Stimulated activated CD8-positive, alpha-beta memory T cell treated with anti-CD3 and anti-CD28 coated beads, Interleukin-4, amount 100 ng/mL, for 48 hours (primary cell): ENCODE data around the gene SNRK.

Experiments
- DNase-seq: peaks from one replicate; pipeline ENCODE4 v3.0.0-alpha.2; 2020

Gene SNRK

DNA sequence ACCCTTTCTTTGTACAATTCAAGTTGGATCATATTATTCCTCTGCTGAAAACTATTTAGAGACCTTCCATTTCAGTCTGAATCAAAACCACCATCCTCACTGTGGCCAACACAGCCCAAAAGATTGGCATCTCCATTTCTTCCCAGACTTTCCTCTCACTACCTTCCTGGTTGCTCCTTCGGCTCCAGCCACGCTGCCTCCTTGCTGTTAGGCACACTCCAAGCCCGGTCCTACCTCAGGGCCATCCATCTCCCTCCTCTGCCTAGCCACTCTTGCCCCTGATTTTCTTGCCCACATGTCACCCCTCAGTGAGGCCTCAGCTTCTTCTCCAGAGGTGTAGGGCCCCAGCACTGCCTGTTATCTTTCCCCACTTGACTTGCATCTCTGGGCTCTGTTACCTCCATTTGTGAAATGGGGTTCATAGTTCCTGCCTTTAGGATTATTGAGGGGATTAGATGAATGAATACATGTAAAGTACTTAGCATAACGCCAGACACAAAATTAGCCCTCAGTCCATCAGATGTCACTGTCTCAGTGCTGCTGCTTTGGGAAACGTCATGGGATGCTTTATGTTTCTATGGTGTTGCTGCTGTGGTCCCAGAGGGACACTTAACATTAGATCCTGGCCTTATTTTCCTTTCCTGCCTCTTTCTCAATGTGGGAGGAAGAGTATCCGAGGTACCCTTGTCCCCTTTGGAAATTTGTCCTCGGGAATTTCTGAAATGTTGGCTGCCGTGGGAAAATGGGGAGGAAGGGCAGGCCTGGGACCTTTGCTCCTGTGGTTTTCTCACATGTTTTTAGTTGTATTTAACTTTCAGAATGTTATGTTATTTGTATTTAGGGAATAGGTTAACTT lies 31.3 kb downstream of the SNRK start:
- DNase-seq: no peak

DNA sequence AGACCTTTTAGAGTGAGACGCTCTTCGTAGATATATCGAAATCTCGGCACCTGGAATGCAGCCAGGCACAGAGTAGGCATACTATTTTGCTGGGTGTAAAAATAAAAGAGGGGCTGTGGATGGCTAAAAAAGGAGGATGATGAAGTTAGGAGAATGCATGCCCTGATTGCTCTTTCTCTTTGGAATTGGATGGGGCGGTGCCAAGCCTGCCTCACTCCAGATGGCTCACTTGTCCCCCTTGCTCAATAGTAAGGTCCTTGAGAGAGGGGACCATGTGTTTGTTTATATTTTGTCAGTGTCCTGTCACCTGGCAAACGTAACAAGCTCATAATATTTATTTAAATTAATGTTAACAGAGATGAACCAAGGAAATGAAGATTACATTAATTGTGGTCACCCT lies 33.0 kb downstream of the SNRK start:
- DNase-seq: no peak

DNA sequence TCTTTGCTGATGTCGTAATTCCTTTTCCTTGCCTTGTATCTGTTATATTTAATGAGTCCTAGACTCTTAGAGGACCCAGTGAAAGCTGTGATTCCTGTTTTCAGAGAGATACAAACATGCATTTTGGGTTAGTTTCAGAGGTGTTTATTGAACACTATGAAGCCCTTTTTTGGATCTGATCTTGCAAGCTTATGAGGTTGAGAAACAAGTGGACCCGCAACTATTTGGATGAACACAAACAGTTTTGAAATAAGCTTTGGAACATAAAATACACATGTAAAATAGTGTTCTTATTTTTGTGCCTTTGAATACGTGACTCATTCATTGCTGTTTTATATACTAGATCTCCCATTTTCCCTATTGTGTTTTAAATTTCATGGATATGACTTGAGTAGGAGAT lies 33.5 kb downstream of the SNRK start:
- no peak for DNase-seq

DNA sequence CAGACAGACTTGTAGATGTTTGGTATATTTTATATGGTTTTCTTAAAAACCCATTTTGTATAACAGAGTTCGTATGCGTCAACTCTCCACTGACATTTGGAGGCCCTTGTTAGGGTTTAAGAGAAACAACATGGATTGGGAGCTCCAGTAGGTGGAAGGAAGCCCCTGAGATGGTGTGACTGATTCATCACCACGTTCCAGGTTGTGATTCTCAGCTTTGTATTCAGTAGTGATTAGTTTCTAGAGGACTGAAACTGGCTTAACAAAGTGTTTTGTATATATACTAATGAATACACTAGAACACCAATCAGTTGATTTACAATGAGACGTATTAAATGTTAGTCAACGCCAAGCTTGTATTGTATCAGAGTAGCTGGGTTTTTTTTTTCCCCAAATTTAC lies 33.9 kb downstream of the SNRK start:
- DNase-seq: no peak

DNA sequence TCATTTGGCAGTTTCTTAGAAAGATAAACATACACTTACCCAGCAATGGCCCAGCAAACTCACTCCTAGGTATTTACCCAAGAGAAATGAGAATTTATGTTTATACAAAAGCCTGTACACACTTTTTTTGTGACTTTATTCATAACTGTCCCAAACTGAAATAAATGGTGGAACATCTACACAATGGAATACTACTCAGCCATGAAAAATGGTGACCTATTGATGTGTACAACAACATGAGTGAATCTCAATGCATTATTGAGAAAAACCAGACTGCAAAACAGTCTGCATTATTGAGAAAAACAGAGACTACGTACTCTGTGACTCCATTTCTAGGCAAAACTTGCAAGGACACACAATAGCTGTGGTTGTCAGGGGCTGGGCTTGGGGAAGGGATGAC lies 37.2 kb downstream of the SNRK start:
- no peak for DNase-seq

DNA sequence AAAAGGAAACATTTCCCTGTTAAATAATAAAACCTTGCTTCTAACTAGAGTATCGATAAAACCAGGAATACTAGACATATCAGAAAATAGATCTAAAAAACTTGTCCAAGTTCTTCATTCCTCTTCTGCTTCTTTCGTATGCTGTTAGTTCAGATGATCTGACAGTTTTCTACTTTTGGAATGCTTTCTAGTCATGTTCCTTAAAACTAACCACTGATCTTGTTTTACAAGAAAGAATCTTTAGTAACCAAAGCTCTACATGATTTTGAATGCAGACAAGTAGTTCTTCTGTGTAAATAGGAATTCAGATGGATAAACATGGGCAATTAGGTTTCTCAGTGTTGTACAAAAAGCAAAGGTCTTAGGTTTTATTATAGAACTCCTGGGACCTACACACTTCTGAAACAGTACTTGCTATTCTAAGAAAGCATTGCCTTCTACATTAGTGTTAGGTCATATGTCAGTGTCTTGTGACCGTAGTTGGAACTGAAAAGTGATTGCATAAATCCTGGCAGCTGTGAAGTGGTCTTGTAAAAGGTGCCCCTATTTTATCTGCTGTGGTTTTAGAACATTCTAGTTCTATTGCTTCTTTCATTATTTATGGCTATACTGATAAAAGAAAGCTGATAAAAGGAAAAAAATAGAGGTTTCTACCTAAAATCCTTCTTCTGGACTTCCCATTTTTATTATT lies 40.7 kb downstream of the SNRK start:
- DNase-seq: no peak

DNA sequence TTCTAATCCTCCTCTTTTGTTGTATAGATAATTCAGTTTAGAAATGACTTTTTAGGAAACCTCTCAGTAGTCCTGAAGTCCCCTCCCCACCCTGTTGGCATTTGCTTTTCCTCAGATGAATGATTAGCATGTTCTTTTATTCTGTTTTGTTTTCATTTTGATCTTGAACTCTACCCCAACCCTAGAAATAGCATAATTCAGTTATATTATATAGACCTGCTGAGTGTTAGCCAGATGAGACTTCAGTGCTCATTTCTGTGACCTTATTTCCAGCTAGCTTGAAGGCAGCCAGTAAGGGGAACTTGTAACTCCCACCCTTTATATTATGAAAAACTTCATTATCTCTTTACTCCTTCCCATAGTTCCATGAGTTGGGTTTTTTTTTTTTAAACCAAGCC lies 41.2 kb downstream of the SNRK start:
- no peak for DNase-seq

DNA sequence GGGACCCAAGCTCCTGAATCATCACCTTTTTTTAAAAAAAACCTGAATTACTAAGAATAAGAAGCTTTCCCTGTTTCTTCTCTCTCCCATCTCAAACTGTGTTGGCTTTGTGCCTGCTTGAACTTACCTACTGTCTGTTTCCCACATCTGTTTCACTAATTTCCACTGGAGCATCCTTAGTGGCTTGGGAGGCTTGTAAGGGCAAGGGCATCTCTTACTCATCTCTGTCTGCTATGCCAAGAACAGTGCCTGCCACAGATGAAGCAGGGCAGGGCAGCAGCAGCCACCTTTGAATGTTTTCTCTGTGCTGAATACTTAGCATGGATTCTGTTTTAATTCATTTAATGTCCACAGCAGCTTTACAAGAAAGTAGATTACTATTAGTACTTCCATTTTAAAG lies 42.3 kb downstream of the SNRK start:
- DNase-seq: no peak

DNA sequence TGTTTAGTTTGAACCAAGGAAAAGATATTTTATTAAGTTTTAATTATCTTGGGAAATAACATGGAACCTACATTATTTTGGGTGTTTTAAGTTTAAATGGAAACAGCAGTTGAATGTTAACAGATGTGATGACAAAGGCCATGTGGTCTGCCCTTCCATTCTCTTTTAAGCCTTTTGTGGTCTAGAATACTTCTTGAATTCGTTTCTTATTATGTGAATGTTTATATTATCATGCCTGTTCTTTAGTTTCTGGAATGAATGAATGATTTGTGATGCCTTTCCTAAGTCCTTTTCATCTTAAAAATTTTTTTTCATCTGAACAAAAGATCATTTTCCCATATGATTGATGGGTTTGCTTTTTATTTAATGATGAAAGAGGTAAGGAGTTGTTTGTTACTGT lies 44.6 kb downstream of the SNRK start:
- DNase-seq: no peak

DNA sequence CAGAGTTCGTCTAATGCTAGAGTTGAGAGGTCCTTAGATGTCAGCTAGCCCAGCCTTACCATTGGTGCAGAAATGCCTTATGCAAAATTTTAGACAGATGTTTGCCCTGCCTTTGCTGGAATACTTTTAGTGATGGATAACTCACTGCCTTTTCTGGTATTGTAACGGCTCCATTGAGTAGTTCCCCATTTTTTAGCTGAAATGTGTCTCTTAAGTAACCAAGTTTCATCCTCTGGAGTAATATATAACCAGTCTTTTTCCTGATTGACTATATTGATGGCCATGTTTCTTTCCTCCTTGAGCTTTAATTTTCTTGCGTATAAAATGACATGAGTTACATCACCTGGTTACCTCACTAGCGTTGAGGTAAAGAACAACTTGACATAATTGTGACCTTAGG lies 45.0 kb downstream of the SNRK start:
- no peak for DNase-seq

DNA sequence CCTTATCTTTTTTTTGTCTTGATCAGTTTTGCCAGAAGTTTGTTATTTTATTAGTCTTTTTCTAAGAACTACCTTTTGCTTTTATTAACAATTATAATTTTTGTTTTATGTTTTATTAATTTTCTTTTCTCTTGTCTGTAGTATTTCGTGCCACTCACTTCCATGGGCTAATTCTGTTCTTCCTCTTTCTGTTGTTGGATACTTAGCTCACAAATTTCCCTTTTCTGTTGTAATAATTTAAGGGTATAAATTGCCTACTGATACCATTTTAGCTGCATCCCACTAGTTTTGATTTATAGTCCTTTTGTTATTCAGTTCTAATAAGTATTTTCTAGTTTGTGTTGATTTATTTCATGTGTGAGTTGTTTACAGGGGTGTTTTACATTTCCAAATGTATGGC lies 48.6 kb downstream of the SNRK start:
- DNase-seq: no peak

DNA sequence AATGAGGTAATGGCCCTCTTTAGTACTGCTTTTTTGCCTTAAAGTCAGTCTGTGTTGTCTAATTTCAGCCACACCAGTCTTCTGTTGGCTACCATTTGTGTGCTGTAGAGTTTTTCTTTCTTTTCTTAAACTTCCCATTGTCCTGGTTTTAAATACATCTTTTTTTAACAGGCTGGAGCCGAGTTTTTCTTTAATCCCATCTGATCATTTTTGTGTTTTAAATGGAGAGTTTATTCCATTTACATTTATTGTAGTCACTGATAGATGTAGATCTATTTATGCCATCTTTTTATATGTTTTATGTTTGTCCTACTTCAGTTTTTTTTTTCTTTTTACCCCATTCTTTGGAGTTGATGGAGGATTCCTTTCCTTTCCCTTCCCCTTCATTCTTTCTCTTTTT lies 49.5 kb downstream of the SNRK start:
- no peak for DNase-seq

DNA sequence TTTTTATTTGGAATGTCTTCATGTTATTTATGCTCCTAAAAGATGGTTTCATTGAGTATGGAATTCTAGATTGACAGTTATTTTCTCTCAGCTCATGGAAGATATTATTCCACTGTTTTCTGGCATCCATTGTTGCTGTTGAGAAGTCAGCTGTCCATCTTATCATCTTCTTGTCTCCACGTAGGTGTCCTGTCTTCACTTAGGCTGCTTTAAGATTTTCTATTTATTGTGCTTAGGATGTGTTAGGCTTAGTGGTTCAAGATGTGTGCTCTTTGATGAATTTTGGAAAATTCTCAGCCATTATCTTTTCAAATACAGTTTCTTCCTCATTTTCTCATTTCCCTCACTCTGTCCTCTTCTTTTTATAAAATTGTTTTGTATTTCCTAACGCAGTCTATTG lies 52.0 kb downstream of the SNRK start:
- DNase-seq: no peak

DNA sequence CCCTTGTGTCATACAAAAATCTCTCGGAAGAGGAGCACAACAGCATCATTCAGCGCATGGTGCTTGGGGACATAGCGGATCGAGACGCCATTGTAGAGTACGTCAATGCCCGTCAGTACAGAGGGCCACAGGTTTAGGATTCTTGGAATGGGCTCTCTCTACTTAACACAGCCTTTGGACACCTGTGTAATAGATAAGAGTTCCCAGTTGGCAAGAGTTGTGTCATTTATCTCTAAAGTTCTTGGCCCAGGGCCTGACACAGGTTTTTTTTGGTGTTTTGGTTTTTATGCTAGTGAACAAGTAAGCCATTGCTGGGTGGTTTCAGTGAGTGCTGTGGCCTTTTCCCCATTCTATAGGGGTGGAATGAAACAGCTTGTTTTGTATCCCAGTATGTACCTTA lies 54.1 kb downstream of the SNRK start:
- no peak for DNase-seq

DNA sequence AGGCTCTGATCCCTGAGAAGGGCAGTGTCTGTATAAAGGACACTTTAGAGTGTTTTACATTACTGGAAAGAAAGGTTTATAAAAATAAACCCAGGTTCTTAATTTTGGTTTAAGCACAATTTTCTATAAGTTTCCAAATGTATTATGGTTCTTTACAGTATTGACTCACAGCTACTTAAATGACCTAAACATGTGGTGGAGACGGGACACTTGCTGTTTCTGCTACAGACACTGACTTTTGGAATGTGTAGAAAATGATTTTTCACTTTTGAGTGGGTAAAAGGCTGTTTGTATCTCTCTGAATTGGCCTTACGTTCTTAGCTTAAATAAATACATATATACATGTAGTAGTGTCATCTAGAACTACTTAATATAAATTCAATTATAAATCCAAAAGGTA lies 55.4 kb downstream of the SNRK start:
- no peak for DNase-seq

DNA sequence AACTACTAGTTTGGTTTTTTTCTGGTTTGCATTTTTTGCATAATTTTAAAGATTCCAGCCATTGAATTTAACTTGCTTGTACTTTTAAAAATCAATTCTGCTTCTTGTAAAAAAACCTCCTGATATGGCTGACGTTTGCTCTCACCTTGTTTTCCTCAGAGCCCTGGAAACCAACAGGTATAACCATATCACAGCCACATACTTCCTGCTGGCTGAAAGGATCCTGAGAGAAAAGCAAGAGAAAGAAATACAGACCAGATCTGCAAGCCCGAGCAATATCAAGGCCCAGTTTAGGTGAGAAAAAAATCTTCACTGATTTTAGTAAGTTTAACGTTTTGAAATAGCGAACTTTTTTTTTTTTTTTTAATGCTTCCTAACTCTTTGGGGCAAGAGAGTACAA lies 56.8 kb downstream of the SNRK start:
- no peak for DNase-seq

DNA sequence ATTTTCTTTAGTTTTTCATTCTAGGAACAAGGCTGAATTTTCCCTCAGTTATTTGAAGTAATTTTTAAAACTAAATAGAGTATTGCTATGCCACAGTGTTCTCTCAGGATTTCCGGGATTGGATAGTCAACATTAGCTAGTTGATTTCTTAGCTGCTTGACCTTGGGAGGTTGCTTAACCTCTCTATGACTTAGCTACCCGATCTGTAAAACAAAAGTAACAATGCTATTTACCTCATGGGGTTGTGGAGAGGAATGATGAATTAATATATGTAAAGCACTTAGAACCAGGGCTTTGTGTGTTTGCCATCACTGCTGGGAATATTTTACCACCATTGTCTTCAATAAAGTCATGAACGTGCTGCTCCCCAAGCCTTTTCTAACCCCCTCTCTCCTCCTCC lies 57.5 kb downstream of the SNRK start:
- DNase-seq: no peak

DNA sequence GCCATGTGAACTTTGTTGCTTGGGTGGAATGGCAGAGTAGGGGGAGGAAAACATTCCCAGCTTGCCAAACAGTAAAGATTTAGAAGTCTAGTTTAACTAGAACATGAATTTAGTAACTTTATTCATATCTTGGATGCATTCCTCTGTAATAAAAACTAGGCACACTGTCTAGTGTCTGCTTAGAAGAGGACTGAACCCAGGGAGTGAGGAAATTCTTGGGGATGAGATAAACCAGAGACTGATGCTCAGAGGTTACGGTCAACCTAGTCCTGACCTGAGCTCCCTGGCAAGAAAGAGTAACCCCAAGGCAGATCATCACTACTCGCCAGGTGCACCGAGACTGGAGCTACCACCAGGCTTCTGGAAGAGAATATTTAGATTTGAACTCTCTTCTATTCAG lies 58.2 kb downstream of the SNRK start:
- DNase-seq: no peak

DNA sequence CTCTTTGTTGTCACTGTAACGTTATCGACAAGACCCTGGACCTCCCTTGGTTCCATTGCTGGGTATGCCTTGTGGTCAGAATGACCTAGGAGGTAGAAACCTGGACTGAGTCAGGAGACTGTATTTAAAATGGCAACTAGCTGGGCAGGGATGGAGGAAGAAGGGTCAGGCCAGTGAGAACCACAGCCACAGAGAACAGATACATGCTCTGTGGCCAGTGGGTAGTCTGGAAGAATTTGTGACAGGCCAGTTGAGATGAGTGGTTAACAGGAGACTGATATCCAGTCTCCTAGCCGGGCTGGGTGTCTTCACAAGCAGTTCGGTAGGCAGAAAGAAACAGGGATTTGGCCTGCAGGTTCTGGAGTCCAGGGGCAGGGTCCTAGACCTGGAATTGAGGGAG lies 58.9 kb downstream of the SNRK start:
- no peak for DNase-seq

DNA sequence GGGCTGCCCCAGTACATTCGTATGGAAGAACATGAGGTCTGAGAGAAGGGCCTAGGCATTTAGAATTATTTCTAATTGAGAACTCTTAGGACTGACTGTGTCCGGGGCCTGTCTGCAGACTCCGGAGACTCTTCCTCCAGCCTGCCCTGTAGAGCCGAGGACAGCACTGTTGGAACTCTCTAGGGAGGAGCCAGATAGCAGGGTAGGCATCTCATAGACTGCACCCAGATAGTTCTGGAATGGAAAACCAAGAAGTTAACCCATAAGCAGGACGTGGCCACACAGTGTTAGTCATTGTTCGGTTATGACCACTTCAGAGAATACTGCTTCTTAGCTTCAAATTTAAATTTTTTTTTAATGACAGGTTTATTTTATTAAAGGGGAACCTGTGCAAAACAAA lies 59.5 kb downstream of the SNRK start:
- peak; percentile 37 for DNase-seq

DNA sequence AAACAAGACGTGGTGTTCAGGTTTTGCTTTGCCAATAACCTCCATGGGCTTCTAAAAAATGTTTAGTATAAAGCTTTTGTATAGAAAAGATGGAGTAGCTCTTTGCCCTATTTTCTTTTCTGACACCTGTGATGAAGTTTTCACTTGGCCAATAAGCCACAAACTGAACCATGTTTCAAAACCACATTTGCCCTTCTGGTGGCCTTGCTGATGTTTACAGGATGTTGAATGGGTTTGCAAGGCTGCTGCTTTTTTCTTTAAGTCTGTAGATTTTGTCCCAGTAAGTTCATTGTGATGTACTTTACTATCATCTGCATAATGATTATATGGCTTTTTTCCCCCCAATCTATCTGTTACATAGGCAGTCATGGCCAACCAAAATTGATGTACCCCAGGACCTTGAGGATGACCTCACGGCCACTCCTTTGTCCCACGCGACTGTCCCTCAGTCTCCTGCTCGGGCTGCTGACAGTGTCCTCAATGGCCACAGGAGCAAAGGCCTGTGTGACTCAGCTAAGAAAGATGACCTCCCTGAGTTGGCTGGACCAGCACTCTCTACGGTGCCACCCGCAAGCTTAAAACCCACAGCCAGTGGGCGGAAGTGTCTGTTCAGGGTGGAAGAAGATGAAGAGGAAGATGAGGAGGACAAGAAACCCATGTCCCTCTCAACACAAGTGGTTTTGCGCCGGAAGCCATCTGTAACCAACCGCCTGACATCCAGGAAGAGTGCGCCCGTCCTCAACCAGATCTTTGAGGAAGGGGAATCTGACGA lies 60.8 kb downstream of the SNRK start:
- peak; percentile 48 for DNase-seq

DNA sequence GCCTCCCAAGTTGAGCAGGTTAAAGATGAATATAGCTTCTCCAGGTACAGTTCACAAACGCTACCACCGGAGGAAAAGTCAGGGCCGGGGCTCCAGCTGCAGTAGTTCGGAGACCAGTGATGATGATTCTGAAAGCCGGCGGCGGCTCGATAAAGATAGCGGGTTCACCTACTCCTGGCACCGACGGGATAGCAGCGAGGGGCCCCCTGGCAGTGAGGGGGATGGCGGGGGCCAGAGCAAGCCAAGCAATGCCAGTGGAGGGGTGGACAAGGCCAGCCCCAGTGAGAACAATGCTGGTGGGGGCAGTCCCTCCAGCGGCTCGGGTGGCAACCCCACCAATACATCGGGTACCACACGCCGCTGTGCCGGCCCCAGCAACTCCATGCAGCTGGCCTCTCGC lies 61.4 kb downstream of the SNRK start:
- DNase-seq: no peak

DNA sequence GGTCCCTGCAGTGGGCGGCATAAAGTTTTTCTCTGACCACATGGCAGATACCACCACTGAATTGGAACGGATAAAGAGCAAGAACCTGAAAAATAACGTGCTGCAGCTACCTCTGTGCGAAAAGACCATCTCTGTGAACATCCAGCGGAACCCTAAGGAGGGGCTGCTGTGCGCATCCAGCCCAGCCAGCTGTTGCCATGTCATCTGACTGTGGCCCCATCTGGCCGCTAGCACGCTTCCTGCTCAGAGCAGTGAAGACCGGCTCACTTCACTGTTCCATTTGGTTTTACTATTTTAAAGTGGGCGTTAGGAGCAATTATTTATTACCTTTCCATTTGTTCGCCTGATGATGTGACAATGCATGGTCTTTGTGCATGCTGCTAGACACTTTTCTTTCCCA lies 62.0 kb downstream of the SNRK start:
- DNase-seq: no peak
